ENCODE results near the gene TMTC1. TPM values are rescaled to one million over a fixed set of nuclear protein-coding genes. Genes with fewer than 3 reads are reported as not detected.

The TMTC1 gene
- total and polyA plus RNA-seq, 2 of the 8 experiments (the other 6 are each of a cell fraction or from before 2014, with no cell fraction given) = 15.4 to 20.8 TPM

DNA sequence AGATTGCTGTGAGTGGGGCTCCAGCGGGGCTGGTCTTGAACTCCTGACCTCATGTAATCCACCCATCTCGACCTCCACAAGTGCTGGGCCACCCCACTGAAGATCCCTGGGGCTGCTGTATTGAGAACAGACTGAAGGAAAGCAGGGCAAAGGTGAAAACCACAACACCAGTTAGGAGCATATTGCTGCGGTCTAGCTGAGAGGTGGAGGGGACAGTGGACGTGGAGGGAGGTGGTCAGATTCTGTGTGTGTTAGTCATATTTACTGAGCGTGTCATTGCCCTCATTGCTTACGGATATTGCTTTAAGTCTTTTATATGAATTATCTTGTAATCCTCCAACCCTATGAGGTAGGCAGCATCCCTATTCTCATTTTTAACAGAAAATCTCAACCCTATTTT is 217.3 kb downstream of the TMTC1 start (continued):
- TF ChIP-seq CHD7 (IDR thresholded peaks at IDR 0.05; ENCODE audit: insufficient replicate concordance, low read length) (no peak), YY1 (IDR thresholded peaks at IDR 0.05; ENCODE audit: low read depth, low read length) (no peak), EP300 (IDR thresholded peaks at IDR 0.05; ENCODE audit: borderline replicate concordance in 1 of 2, low read depth in 2 of 2, low read length in 2 of 2) (no peak), BCL11A (IDR thresholded peaks at IDR 0.05; ENCODE audit: low read depth in 2 of 2, low read length in 2 of 2) (no peak)
